ENCODE results near the gene MYO1F. TPM values are rescaled to one million over a fixed set of nuclear protein-coding genes. Genes with fewer than 3 reads are reported as not detected.

MYO1F gene
- polyA plus RNA-seq, 3 donors = 121 to 707 (median 197) TPM

DNA sequence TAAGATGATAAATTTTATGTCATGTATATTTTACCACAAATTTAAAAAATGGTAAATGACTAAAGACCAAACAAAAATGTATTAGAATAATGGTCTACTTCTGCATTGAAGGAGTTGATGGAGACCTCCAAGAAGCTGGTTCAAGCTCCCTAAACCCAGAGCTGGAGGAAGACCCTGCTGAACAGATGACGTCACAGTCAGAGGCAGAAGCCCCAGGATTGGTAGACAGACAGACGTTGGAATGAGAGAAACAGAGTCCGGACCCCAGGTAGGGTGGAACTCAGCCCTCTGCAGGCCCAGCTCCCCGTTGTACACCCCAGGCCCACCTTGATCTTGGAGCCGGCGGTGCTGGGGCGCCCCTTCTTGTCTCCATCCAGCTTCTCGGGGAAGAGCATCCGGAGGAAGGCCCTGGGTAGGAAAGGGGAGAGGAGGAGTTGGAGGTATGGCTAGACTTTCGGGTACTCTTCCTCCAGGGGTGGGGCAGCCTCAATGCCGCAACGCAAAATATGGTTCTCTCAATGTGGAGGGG, 37.6 kb downstream of the MYO1F start:
- 99% methylated on average over 11 of the region's 12 CpGs for WGBS (ENCODE audit: insufficient coverage)
- Histone ChIP-seq H3K4me1 (ENCODE audit: control insufficient read depth in 1 of 2, insufficient read depth in 2 of 2, low read length in 2 of 2) (peaks cover 16 to 24% of the 10 kb centered on the region in 2 donors), H3K4me3 (replicated peaks in 1 of 3; ENCODE audit: low read depth in 2 of 3, low read length in 3 of 3) (no peak overlapping the region), H3K9ac (ENCODE audit: insufficient read depth, low read length, poor library complexity, severe bottlenecking) (no peak overlapping the region), H3K79me2 (ENCODE audit: insufficient read depth, low read length) (peaks cover 70% of the 10 kb centered on the region), H3K4me2 (replicated peaks; ENCODE audit: extremely low read depth, low read length, poor library complexity, severe bottlenecking) (no peak overlapping the region), H2AFZ (ENCODE audit: insufficient read depth, low read depth, low read length, poor library complexity, severe bottlenecking) (no peak overlapping the region), H4K20me1 (ENCODE audit: insufficient read depth, low read length) (peaks cover 95% of the 10 kb centered on the region), H3K27ac (ENCODE audit: low read depth in 1 of 2, low read length in 2 of 2) (peak overlapping the region; percentile 75 to 76), H3K27me3 (ENCODE audit: control insufficient read depth in 2 of 2, insufficient read depth in 2 of 2, low read length in 2 of 2) (no peaks in the 10 kb centered on the region), H3K36me3 (replicated peaks in 1 of 2; ENCODE audit: control insufficient read depth in 1 of 2, insufficient read depth in 2 of 2, low read length in 2 of 2) (peaks cover 80 to 90% of the 10 kb centered on the region in 2 donors), H3K9me3 (replicated peaks in 1 of 2; ENCODE audit: control insufficient read depth in 1 of 2, insufficient read depth in 1 of 2, low read length in 2 of 2) (no peaks in the 10 kb centered on the region)
- peaks cover 0 to 2% (median 0%) of the 10 kb centered on the region in 7 donors for H3K9me3 Mint-ChIP-seq
- peaks cover 0 to 2% (median 0%) of the 10 kb centered on the region in 3 donors for H3K27me3 Mint-ChIP-seq (ENCODE audit: low read depth in 3 of 3)
- peaks cover 17% of the 10 kb centered on the region for H3K4me1 Mint-ChIP-seq
- TF ChIP-seq, protein P1, sequence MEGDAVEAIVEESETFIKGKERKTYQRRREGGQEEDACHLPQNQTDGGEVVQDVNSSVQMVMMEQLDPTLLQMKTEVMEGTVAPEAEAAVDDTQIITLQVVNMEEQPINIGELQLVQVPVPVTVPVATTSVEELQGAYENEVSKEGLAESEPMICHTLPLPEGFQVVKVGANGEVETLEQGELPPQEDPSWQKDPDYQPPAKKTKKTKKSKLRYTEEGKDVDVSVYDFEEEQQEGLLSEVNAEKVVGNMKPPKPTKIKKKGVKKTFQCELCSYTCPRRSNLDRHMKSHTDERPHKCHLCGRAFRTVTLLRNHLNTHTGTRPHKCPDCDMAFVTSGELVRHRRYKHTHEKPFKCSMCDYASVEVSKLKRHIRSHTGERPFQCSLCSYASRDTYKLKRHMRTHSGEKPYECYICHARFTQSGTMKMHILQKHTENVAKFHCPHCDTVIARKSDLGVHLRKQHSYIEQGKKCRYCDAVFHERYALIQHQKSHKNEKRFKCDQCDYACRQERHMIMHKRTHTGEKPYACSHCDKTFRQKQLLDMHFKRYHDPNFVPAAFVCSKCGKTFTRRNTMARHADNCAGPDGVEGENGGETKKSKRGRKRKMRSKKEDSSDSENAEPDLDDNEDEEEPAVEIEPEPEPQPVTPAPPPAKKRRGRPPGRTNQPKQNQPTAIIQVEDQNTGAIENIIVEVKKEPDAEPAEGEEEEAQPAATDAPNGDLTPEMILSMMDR (IDR thresholded peaks at IDR 0.05) = no peak
- H3K4me3 Mint-ChIP-seq = no peak overlapping the region
- peak overlapping the region; percentile 87 to 98 (median 94) for H3K27ac Mint-ChIP-seq
- H3K36me3 Mint-ChIP-seq = peaks cover 55 to 93% of the 10 kb centered on the region in 2 donors
- intact Hi-C loops (cut with micrococcal nuclease) = loop anchor here (5.0 kb wide), 1 partner anchor 38 kb away; the partner anchor contains the start of gene MYO1F (in 2 of the 2)
- no peak for DNase-seq

DNA sequence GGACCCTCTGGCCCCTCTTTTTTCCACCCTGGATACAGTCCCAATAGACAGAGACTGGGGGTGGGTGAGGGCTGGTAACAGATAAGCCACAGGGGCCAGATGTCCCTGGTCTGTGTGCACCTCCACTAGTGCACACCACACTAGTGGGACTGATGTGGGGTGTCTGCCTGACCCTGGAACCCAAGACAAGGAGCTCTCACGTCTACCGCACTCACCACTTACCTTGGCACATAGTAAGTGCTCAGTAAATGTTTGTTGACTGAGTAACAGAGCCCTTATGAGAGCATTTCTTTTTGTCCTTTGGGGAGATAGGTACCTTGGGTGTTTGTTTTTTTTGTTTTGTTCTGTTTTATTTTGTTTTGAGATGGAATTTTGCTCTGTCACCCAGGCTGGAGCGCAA, 40.1 kb downstream of the MYO1F start:
- Mint-ChIP-seq H3K4me3 (no peak overlapping the region), H3K36me3 (peaks cover 62 to 93% of the 10 kb centered on the region in 2 donors), H3K27ac (peak overlapping the region in 6 of 7 donors; percentile 53 to 79 (median 74)), H3K27me3 (ENCODE audit: low read depth in 3 of 3) (peaks cover 0 to 2% (median 0%) of the 10 kb centered on the region in 3 donors), H3K9me3 (peaks cover 0 to 2% (median 0%) of the 10 kb centered on the region in 7 donors), H3K4me1 (peaks cover 14% of the 10 kb centered on the region)
- H3K9me3 ChIP-seq (replicated peaks in 1 of 2; ENCODE audit: control insufficient read depth in 1 of 2, insufficient read depth in 1 of 2, low read length in 2 of 2) = no peaks in the 10 kb centered on the region
- no peak overlapping the region for H2AFZ ChIP-seq (ENCODE audit: insufficient read depth, low read depth, low read length, poor library complexity, severe bottlenecking)
- intact Hi-C loops (cut with micrococcal nuclease) = no loop called here
- no peaks in the 10 kb centered on the region for H3K27me3 ChIP-seq (ENCODE audit: control insufficient read depth in 2 of 2, insufficient read depth in 2 of 2, low read length in 2 of 2)
- H3K36me3 ChIP-seq (replicated peaks in 1 of 2; ENCODE audit: control insufficient read depth in 1 of 2, insufficient read depth in 2 of 2, low read length in 2 of 2) = peaks cover 79 to 94% of the 10 kb centered on the region in 2 donors
- H3K4me3 ChIP-seq (replicated peaks in 1 of 3; ENCODE audit: low read depth in 2 of 3, low read length in 3 of 3) = no peak overlapping the region
- H3K4me1 ChIP-seq (ENCODE audit: control insufficient read depth in 1 of 2, insufficient read depth in 2 of 2, low read length in 2 of 2) = peaks cover 13 to 19% of the 10 kb centered on the region in 2 donors
- H3K27ac ChIP-seq (ENCODE audit: low read depth in 1 of 2, low read length in 2 of 2) = peak overlapping the region; percentile 1 to 70
- WGBS (ENCODE audit: insufficient coverage) = no CpG with 5 or more reads among the region's 3 CpGs
- peaks cover 72% of the 10 kb centered on the region for H3K79me2 ChIP-seq (ENCODE audit: insufficient read depth, low read length)
- no peak overlapping the region for H3K4me2 ChIP-seq (replicated peaks; ENCODE audit: extremely low read depth, low read length, poor library complexity, severe bottlenecking)
- no peak for DNase-seq
- H4K20me1 ChIP-seq (ENCODE audit: insufficient read depth, low read length) = peaks cover 99% of the 10 kb centered on the region
- no peak overlapping the region for H3K9ac ChIP-seq (ENCODE audit: insufficient read depth, low read length, poor library complexity, severe bottlenecking)
- TF ChIP-seq, protein P1 (IDR thresholded peaks at IDR 0.05) = no peak

All from CD14-positive monocyte (primary cell).